Loucy (cell line): ENCODE measurements around the gene KRTAP2-1.
"Not testable (repeated sequence)": the region's sequence is repeated elsewhere in the genome, so short reads cannot be mapped to it uniquely, and the experiment has no call there.

Experiments used
- EZH2phosphoT487 ChIP-seq: fragments of 200-600 bp; IDR thresholded peaks from 2 replicates; pipeline ENCODE4 v1.6.1; 2018; ENCODE audit warnings: antibody characterized with exemption, mild to moderate bottlenecking, moderate library complexity, borderline replicate concordance
- TF ChIP-seq, protein P1 (sequence below): fragments of 200-600 bp; sonication (generic); conservative IDR thresholded peaks from 2 replicates; pipeline ENCODE4 v1.5.1; 2014; ENCODE audit warnings: mild to moderate bottlenecking, antibody characterized with exemption, low read length

GRCh38 chr17:41054556-41054955 is 7.4 kb upstream of the KRTAP2-1 start:
- TF ChIP-seq, protein P1, sequence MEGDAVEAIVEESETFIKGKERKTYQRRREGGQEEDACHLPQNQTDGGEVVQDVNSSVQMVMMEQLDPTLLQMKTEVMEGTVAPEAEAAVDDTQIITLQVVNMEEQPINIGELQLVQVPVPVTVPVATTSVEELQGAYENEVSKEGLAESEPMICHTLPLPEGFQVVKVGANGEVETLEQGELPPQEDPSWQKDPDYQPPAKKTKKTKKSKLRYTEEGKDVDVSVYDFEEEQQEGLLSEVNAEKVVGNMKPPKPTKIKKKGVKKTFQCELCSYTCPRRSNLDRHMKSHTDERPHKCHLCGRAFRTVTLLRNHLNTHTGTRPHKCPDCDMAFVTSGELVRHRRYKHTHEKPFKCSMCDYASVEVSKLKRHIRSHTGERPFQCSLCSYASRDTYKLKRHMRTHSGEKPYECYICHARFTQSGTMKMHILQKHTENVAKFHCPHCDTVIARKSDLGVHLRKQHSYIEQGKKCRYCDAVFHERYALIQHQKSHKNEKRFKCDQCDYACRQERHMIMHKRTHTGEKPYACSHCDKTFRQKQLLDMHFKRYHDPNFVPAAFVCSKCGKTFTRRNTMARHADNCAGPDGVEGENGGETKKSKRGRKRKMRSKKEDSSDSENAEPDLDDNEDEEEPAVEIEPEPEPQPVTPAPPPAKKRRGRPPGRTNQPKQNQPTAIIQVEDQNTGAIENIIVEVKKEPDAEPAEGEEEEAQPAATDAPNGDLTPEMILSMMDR, result not testable (repeated sequence)
- TF ChIP-seq EZH2phosphoT487, result not testable (repeated sequence)
